ENCODE data around the gene HLA-DOB. TPM values are rescaled to one million over a fixed set of nuclear protein-coding genes. Genes with fewer than 3 reads are reported as not detected.

HLA-DOB gene
- total RNA-seq, 1 donor from 2014 or later, result 0.20 TPM

- H3K36me3 ChIP-seq (ENCODE audit: insufficient read depth, low read length), result no peaks in the 10 kb centered on the region
- FAIRE-seq, result no peak
- peaks cover 26% of the 10 kb centered on the region for H3K27me3 Mint-ChIP-seq (ENCODE audit: low read depth, unreplicated experiment)
Observed at GRCh38 chr6:32799740-32800139, 17.1 kb downstream of the HLA-DOB start.

GRCh38 chr6:32799168-32799567 is 17.6 kb downstream of the HLA-DOB start:
- no peak overlapping the region for H3K4me3 Mint-ChIP-seq (ENCODE audit: unreplicated experiment)
- no peaks in the 10 kb centered on the region for H3K4me1 ChIP-seq (ENCODE audit: insufficient read depth, low read length)
- H4K20me1 ChIP-seq (ENCODE audit: insufficient read depth, low read length), result no peaks in the 10 kb centered on the region
- H2AFZ ChIP-seq (ENCODE audit: low read depth, low read length), result no peak overlapping the region
- TF ChIP-seq CTCF (IDR thresholded peaks at IDR 0.05; ENCODE audit: insufficient read depth, low read depth, low read length) (no peak), EZH2 (IDR thresholded peaks at IDR 0.05; ENCODE audit: insufficient read depth, low read length) (no peak)
- H3K36me3 Mint-ChIP-seq (ENCODE audit: low read depth, unreplicated experiment), result peaks cover 2% of the 10 kb centered on the region
- H3K9me3 Mint-ChIP-seq (ENCODE audit: unreplicated experiment), result peaks cover 7% of the 10 kb centered on the region
- no peak overlapping the region for H3K9ac ChIP-seq (ENCODE audit: low read length)
- no peaks in the 10 kb centered on the region for H3K9me3 ChIP-seq (ENCODE audit: insufficient read depth, low read depth, low read length)
- no peak overlapping the region for H3K27ac ChIP-seq (ENCODE audit: low read depth, low read length)
- no peaks in the 10 kb centered on the region for H3K36me3 ChIP-seq (ENCODE audit: insufficient read depth, low read length)
- H3K27ac Mint-ChIP-seq (ENCODE audit: unreplicated experiment), result no peak overlapping the region
- peaks cover 35% of the 10 kb centered on the region for H3K27me3 ChIP-seq (ENCODE audit: insufficient read depth, low read length)
- no peaks in the 10 kb centered on the region for H3K79me2 ChIP-seq (ENCODE audit: insufficient read depth, low read length)
- H3K4me3 ChIP-seq (ENCODE audit: insufficient read depth, low read depth, low read length), result no peak overlapping the region
- H3K4me2 ChIP-seq (ENCODE audit: low read length), result no peak overlapping the region
- FAIRE-seq (no peak), DNase-seq (ENCODE audit: low read depth) (no peak)
- peaks cover 11% of the 10 kb centered on the region for H3K4me1 Mint-ChIP-seq (ENCODE audit: low read depth, unreplicated experiment)
- peaks cover 26% of the 10 kb centered on the region for H3K27me3 Mint-ChIP-seq (ENCODE audit: low read depth, unreplicated experiment)

More at GRCh38 chr6:32799740-32800139, 17.1 kb downstream of the HLA-DOB start:
- H2AFZ ChIP-seq (ENCODE audit: low read depth, low read length), result no peak overlapping the region
- Mint-ChIP-seq H3K9me3 (ENCODE audit: unreplicated experiment) (peaks cover 10% of the 10 kb centered on the region), H3K4me1 (ENCODE audit: low read depth, unreplicated experiment) (peaks cover 11% of the 10 kb centered on the region), H3K4me3 (ENCODE audit: unreplicated experiment) (no peak overlapping the region), H3K36me3 (ENCODE audit: low read depth, unreplicated experiment) (no peaks in the 10 kb centered on the region), H3K27ac (ENCODE audit: unreplicated experiment) (no peak overlapping the region)
- DNase-seq (ENCODE audit: low read depth), result no peak
- peaks cover 29% of the 10 kb centered on the region for H3K27me3 ChIP-seq (ENCODE audit: insufficient read depth, low read length)
- no peak overlapping the region for H3K9ac ChIP-seq (ENCODE audit: low read length)
- TF ChIP-seq CTCF (IDR thresholded peaks at IDR 0.05; ENCODE audit: insufficient read depth, low read depth, low read length), result no peak
- TF ChIP-seq EZH2 (IDR thresholded peaks at IDR 0.05; ENCODE audit: insufficient read depth, low read length), result no peak
- H4K20me1 ChIP-seq (ENCODE audit: insufficient read depth, low read length), result no peaks in the 10 kb centered on the region
- no peak overlapping the region for H3K4me3 ChIP-seq (ENCODE audit: insufficient read depth, low read depth, low read length)
- H3K9me3 ChIP-seq (ENCODE audit: insufficient read depth, low read depth, low read length), result no peaks in the 10 kb centered on the region
- H3K27ac ChIP-seq (ENCODE audit: low read depth, low read length), result no peak overlapping the region
- H3K4me2 ChIP-seq (ENCODE audit: low read length), result no peak overlapping the region
- H3K79me2 ChIP-seq (ENCODE audit: insufficient read depth, low read length), result no peaks in the 10 kb centered on the region
- no peaks in the 10 kb centered on the region for H3K4me1 ChIP-seq (ENCODE audit: insufficient read depth, low read length)

Data from astrocyte (in vitro differentiated cells and primary cell).